CD4-positive, alpha-beta T cell (primary cell): ENCODE results near the gene PCDHA13. TPM values are rescaled to one million over a fixed set of nuclear protein-coding genes. Genes with fewer than 3 reads are reported as not detected.

Experiments used
- ATAC-seq: fragments of 200-7000 bp; cut with Tn5 transposase; one replicate; pipeline ENCODE4 v1.10.0; 2022; ENCODE audit warnings: mild to moderate bottlenecking; ENCODE audit not compliant: poor library complexity
- CTCF ChIA-PET: fragments of 350-600 bp; sonication (Branson Sonifier 250); formaldehyde crosslinking; loops from one replicate; lab custom pipeline; 2021; ENCODE audit warnings: antibody characterized with exemption, inconsistent platforms; lab: Charles Lee
- POLR2A ChIA-PET: fragments of 350-600 bp; sonication (Branson Sonifier 250); formaldehyde crosslinking; loops from one replicate; lab custom pipeline; 2021; ENCODE audit warnings: antibody characterized with exemption, inconsistent platforms; lab: Charles Lee
- DNase-seq, 14 experiments: peaks; one replicate each; pipeline ENCODE4 v3.0.0-alpha.2; 2013 to 2020; ENCODE audit warnings: mixed read lengths in 2 of 14
- H3K27ac ChIP-seq, 2 donors: one replicate each; pipeline versions ENCODE4 v1.5.1 to v1.7.0; 2013; ENCODE audit warnings: low read length in 2 of 2, low read depth in 1 of 2, mild to moderate bottlenecking in 1 of 2
- H3K27me3 ChIP-seq, 2 experiments: 1 replicate in 1 of 2; 2 replicates in 1 of 2; pipeline versions ENCODE4 v1.6.1 to v1.7.0; 2013; ENCODE audit warnings: low read length in 2 of 2, control low read depth in 1 of 2, mild to moderate bottlenecking in 1 of 2, moderate library complexity in 1 of 2; ENCODE audit not compliant: insufficient read depth in 2 of 2, control insufficient read depth in 1 of 2
- H3K36me3 ChIP-seq: one replicate; pipeline ENCODE4 v1.6.1; 2013; ENCODE audit warnings: low read length, control low read depth; ENCODE audit not compliant: insufficient read depth
- H3K4me1 ChIP-seq: one replicate; pipeline ENCODE4 v1.6.1; 2013; ENCODE audit warnings: low read length, control low read depth; ENCODE audit not compliant: insufficient read depth
- H3K4me3 ChIP-seq: one replicate; pipeline ENCODE4 v1.5.1; 2013; ENCODE audit warnings: mild to moderate bottlenecking, low read length, moderate library complexity
- H3K9me3 ChIP-seq, 2 experiments: 1 replicate in 1 of 2; 2 replicates in 1 of 2; pipeline versions ENCODE4 v1.6.1 to v1.7.0; 2013; ENCODE audit warnings: low read length in 2 of 2, mild to moderate bottlenecking in 2 of 2, control low read depth in 1 of 2, moderate library complexity in 1 of 2; ENCODE audit not compliant: control insufficient read depth in 1 of 2, insufficient read depth in 1 of 2
- H3K27ac Mint-ChIP-seq: one replicate; pipeline ENCODE4 v1.8.0; 2020; ENCODE audit warnings: mixed read lengths
- H3K27me3 Mint-ChIP-seq: one replicate; pipeline ENCODE4 v1.8.0; 2021; ENCODE audit warnings: mixed read lengths
- H3K36me3 Mint-ChIP-seq: one replicate; pipeline ENCODE4 v1.8.0; 2021; ENCODE audit warnings: low read depth, mixed read lengths
- H3K4me1 Mint-ChIP-seq: one replicate; pipeline ENCODE4 v1.8.0; 2021; ENCODE audit warnings: low read depth, mixed read lengths
- H3K4me3 Mint-ChIP-seq: one replicate; pipeline ENCODE4 v1.8.0; 2020; ENCODE audit warnings: mild to moderate bottlenecking, mixed read lengths
- H3K9me3 Mint-ChIP-seq: one replicate; pipeline ENCODE4 v1.8.0; 2020; ENCODE audit warnings: mixed read lengths
- intact Hi-C, 2 experiments: fragments of 100-400 bp; cut with DNase I in 1 of 2; cut with micrococcal nuclease in 1 of 2; formaldehyde crosslinking; loops; one replicate each; pipeline versions ENCODE4 v1.15.1 to v1.9.0; 2023 to 2025; cut with DNase I, micrococcal nuclease
- total RNA-seq, 174 experiments: library from RNA in 2 of 174; stranded (reverse) in 2 of 174; gene quantifications; one replicate each; pipeline ENCODE4 v1.2.3 and lab custom pipeline; 2021 to 2026
- TF ChIP-seq, protein P1 (sequence below): fragments of 200-600 bp; IDR thresholded peaks from one replicate; pipeline ENCODE4 v1.8.0; 2022; ENCODE audit warnings: antibody characterized with exemption, mild to moderate bottlenecking

PCDHA13 gene
- total RNA-seq, 2 experiments from 2014 or later = not detected

DNA sequence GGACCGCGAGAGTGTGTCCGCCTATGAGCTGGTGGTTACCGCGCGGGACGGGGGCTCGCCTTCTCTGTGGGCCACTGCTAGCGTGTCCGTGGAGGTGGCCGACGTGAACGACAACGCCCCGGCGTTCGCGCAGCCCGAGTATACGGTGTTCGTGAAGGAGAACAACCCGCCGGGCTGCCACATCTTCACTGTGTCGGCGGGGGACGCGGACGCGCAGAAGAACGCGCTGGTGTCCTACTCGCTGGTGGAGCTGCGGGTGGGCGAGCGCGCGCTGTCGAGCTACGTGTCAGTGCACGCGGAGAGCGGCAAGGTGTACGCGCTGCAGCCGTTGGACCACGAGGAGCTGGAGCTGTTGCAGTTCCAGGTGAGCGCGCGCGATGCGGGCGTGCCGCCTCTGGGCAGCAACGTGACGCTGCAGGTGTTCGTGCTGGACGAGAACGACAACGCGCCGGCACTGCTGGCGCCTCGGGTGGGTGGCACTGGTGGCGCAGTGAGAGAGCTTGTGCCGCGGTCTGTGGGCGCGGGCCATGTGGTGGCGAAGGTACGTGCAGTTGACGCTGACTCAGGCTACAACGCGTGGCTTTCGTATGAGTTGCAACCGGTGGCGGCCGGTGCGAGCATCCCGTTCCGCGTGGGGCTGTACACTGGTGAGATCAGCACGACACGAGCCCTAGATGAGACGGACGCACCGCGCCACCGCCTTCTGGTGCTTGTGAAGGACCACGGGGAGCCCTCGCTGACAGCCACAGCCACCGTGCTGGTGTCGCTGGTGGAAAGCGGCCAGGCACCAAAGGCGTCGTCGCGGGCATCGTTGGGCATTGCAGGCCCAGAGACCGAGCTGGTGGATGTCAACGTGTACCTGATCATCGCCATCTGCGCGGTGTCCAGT is 46.1 kb upstream of the PCDHA13 start:
- ATAC-seq = no peak
- TF ChIP-seq, protein P1, sequence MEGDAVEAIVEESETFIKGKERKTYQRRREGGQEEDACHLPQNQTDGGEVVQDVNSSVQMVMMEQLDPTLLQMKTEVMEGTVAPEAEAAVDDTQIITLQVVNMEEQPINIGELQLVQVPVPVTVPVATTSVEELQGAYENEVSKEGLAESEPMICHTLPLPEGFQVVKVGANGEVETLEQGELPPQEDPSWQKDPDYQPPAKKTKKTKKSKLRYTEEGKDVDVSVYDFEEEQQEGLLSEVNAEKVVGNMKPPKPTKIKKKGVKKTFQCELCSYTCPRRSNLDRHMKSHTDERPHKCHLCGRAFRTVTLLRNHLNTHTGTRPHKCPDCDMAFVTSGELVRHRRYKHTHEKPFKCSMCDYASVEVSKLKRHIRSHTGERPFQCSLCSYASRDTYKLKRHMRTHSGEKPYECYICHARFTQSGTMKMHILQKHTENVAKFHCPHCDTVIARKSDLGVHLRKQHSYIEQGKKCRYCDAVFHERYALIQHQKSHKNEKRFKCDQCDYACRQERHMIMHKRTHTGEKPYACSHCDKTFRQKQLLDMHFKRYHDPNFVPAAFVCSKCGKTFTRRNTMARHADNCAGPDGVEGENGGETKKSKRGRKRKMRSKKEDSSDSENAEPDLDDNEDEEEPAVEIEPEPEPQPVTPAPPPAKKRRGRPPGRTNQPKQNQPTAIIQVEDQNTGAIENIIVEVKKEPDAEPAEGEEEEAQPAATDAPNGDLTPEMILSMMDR = no peak
- DNase-seq = no peak
- intact Hi-C loops = no loop called here
- Mint-ChIP-seq H3K27ac (no peak overlapping the region), H3K27me3 (peaks cover 50% of the 10 kb centered on the region), H3K4me1 (no peaks in the 10 kb centered on the region), H3K9me3 (peaks cover 19% of the 10 kb centered on the region), H3K36me3 (peaks cover 5% of the 10 kb centered on the region), H3K4me3 (no peak overlapping the region)
- H3K4me3 ChIP-seq = no peak overlapping the region
- no peaks in the 10 kb centered on the region for H3K4me1 ChIP-seq
- POLR2A ChIA-PET = no interaction called here
- no peaks in the 10 kb centered on the region for H3K36me3 ChIP-seq
- CTCF ChIA-PET = no interaction called here
- no peak overlapping the region for H3K27ac ChIP-seq
- peaks cover 14 to 36% of the 10 kb centered on the region in 2 experiments for H3K27me3 ChIP-seq
- peaks cover 25 to 31% of the 10 kb centered on the region in 2 experiments for H3K9me3 ChIP-seq

DNA sequence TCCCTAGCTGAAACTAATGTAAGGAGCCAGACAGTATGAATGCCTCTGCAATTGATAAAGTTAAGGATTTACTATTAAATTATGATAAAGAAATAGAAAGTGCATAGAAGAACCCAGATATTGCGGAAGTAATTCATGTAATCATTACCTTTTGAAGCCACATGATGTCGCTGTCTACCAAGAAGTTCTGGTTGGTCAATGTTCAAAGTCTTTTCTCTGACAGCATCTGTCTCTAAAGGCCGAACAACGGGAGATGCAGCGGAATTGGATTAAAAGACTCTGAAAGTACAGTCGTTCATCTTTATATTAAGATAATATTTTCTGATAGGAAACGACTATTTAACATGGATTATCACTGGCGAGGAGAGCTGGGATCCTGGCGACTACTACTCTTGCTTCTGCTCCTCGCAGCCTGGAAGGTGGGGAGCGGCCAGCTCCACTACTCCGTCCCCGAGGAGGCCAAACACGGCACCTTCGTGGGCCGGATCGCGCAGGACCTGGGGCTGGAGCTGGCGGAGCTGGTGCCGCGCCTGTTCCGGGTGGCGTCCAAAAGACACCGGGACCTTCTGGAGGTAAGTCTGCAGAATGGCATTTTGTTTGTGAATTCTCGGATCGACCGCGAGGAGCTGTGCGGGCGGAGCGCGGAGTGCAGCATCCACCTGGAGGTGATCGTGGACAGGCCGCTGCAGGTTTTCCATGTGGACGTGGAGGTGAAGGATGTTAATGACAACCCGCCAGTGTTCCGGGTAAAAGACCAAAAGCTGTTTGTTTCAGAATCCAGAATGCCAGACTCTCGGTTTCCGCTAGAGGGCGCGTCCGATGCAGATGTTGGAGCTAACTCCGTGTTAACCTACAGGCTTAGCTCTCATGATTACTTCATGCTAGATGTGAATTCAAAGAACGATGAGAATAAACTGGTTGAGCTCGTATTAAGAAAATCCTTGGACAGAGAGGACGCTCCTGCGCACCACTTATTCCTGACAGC is 40.7 kb upstream of the PCDHA13 start, which contains the start of gene PCDHA8:
Gene PCDHA8 (plus strand): TSS at position 210 of the 985 bp plus-strand sequence. CDS start 135 bp downstream, at position 345.
- Mint-ChIP-seq H3K9me3 (peaks cover 13% of the 10 kb centered on the region), H3K36me3 (peaks cover 5% of the 10 kb centered on the region), H3K4me1 (no peaks in the 10 kb centered on the region), H3K27me3 (peaks cover 31% of the 10 kb centered on the region), H3K4me3 (no peak within 1 kb of the TSS), H3K27ac (no peak within 1 kb of the TSS)
- H3K9me3 ChIP-seq = peaks cover 14 to 31% of the 10 kb centered on the region in 2 experiments
- no peaks in the 10 kb centered on the region for H3K4me1 ChIP-seq
- intact Hi-C loops = no loop called here
- ATAC-seq (no peak), DNase-seq (peak in 1 of 14 experiments; percentile 5)
- CTCF ChIA-PET = interaction anchor here (0.6 kb wide), 1 partner anchor 715 kb away, joined by 3 read pairs; no protein-coding TSS in a partner anchor
- H3K27me3 ChIP-seq = peaks cover 12 to 18% of the 10 kb centered on the region in 2 experiments
- no peak within 1 kb of the TSS for H3K27ac ChIP-seq
- H3K4me3 ChIP-seq = no peak within 1 kb of the TSS
- POLR2A ChIA-PET = no interaction called here
- H3K36me3 ChIP-seq = no peaks in the 10 kb centered on the region
- TF ChIP-seq, protein P1 = no peak
